DMS53 treated with DMSO at 0.1 percent for 48 hours (cell line): ENCODE results near the gene INS.
"Not testable (repeated sequence)": the region's sequence is repeated elsewhere in the genome, so short reads cannot be mapped to it uniquely, and the experiment has no call there.

Experiments
- DNase-seq: peaks from one replicate; lab custom pipeline; 2025; ENCODE audit not compliant: unreplicated experiment; lab: John Stamatoyannopoulos, UW

INS gene

DNA sequence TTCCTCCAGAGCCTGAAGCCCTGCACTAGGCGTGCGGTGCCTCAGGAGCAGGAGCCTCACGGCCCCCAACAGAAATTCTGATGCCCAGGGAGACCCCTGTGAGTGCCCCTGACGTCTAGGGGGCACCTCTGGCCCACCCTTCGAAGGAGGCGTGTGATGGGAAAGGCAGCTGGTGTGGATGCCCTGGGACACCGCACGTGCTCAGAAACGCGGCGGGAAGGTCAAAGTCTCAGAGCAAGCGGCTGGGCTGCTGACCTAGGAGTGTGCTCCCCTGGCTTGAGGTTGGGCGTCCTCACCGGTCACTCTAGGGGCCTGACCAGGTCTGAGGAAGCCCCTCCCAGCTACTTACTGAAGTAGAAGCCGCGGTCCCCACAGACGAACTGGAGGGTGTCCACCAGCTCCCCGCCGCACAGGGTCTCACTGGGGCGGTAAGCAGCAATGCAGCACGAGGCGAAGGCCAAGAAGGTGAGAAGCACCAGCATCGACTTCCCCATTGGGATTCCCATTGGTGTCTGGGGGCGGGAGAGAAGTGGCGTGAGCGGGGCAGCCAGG lies 25.9 kb downstream of the INS start:
- no peak for DNase-seq

DNA sequence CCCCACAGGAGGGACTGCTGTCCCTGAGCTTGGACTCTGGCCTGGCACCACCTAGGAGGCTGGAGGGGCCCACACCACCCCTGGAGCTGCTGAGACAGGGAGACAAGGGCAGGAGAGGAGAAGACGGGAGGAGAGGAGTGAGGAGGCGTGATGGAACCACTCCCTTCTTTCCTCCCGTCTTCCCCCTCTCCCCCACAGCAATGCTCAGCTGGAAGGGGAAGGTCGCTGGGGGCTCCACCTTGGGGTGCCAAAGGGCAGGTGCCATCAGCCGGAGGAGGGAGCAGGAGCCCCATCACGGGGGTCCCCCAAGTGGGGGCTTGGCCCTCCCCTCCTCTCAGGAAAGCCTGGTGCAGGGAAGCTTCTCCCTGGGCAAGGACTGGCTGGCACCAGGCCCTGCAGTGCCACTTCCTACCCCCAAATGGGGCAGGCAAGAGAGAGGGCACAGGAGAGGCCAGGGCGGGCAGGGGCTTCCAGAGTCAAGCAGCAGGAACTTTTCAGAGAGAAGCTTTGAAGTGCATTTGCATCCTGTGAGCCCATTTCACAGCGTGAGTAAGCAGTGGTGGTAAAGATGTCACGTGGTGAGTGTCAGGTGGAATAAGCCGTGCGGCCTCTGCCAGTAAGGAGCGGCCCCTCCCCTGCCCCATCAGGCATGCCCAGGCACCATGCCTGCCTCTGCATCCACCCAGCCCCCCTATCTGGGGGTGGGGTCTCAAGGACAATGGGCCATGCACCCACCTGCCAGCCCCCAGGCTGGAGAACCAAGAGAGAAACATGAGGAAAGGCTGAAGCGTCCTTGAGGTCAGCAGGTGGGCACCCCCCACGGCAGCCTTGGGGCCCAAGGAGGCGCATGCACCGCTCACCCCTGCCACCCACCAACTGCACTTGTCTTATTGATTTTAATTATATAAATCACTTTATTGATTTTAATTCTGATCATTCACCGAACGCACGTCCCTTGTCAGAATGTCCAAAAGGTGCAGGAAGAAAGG lies 26.7 kb downstream of the INS start:
- DNase-seq: no peak

DNA sequence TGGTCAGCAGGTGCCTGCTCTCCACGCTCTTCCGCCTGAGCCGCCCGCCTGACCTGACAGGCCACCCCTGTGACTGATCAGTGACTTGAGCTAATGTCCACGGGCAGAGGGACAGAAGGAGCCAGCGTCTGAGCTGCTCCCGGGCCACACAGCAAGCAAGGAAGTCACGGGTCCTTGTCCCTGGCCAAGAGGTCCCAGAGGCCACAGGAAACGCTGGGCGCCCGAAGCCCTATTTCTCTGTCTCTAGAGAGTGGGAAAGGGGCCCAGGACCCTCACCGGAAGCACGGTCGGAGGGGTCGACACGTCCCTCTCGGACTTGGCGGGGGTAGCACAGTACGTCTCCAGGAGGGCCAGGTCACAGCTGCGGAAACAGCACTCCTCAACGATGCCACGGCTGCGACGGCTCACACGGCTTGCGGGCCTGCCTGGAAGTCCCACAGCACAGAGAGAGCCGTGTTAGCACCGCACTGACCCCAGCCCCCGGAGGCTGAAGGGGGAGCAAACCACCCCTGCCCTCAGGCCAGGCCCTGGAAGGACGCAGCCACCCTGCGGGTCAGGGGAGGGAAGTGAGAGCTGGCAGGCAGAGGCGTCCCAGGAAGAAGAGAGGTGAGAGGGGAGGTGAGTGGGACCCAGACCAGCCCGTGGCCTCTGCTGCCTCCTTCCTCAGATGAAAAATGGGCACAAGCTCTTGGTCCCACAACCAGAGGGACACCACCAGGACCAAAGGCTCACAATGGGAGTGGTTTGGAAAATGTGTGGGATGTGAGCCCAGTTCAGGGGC lies 27.6 kb downstream of the INS start:
- no peak for DNase-seq

DNA sequence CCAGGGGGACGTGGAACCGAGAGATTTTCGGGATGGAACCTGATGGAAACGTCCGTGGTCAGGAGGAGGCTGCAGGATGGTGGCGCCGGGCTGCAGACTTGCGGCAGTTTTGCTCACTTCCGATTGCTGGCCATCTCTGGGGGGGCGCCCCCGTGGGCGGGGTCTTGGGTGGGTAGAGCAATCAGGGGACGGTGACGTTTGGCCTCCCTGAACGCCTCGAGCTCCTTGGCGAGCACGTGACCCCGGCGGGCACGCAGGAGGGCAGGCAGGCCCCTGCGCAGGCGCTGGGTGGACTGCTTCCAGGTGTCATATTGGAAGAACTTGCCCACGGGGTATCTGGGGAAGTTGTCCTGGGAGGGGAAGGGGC lies 28.2 kb downstream of the INS start:
- no peak for DNase-seq

DNA sequence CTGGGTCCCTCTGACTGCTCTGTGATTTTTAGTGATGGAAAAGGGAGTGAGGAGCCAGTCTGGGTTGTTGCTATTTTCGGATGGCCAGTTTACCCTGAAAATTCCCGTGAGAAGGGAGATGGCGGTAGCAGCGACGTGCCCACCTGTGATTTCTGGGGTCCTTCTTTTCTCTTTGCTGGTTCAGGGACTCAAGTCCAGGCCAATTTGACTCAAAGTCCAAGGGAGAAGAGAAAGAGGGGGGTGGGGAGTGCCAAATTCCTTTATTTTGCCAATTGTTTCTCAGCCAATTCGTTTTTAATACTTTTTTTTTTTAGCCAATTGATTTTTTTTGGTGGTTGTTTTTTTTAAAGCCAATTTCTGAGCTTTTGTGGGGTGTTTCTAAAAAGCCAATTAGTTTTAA lies 28.8 kb downstream of the INS start:
- no peak for DNase-seq

DNA sequence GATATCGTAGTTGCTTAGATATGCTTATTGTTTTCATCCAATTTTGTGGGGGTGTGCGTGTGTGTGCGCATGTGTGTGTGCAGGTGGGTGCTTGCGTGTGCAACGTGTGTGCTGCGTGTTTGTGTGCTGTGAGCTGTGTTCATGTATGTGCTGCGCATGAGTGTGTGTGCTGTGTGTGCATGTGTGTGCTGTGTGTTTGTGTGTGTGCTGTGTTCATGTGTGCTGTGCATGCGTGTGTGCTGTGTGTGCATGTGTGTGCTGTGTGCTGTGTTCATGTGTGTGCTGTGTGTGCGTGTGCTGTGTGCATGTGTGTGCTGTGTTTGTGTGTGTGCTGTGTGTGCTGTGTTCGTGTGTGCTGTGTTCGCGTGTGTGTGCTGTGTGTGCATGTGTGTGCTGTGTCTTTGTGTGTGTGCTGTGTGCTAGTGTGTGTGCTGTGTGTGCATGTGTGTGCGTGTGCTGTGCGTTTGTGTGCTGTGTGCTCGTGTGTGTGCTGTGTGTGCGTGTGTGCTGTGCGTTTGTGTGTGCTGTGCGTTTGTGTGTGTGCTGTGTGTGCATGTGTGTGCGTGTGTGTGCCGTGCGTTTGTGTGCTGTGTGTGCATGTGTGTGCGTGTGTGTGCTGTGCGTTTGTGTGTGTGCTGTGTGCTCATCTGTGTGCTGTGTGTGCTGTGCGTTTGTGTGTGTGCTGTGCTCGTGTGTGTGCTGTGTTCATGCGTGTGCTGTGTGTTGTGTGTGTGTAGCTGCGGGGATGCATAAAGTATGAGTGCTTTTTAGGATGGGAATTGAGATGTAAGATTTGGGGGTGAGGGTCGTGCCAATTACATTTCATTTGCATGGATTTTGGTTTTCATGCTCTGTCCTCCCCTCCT lies 29.4 kb downstream of the INS start:
- DNase-seq: no peak

DNA sequence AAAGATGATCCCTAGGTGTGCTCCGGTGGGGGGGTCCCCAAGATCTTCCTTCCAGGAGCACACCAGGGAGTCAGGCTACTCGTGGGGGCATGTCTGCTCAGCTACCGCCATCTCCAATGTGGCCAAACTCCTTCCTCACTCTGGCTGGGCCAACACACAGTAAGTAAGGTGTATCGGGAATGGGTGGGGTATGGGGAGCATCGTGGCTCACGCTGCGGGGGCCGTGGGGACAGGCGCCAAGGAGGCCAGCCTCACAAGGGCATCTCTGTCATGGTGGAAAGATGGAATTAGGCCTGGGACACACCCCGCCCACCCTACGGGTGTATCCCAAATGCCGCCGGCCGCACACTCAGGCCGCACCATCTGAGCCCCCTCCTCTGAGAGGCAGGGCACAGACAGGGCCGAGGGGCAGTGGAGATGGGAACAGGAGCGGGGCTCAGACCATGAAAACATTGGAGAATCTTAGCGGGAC lies 30.1 kb downstream of the INS start:
- DNase-seq: no peak

DNA sequence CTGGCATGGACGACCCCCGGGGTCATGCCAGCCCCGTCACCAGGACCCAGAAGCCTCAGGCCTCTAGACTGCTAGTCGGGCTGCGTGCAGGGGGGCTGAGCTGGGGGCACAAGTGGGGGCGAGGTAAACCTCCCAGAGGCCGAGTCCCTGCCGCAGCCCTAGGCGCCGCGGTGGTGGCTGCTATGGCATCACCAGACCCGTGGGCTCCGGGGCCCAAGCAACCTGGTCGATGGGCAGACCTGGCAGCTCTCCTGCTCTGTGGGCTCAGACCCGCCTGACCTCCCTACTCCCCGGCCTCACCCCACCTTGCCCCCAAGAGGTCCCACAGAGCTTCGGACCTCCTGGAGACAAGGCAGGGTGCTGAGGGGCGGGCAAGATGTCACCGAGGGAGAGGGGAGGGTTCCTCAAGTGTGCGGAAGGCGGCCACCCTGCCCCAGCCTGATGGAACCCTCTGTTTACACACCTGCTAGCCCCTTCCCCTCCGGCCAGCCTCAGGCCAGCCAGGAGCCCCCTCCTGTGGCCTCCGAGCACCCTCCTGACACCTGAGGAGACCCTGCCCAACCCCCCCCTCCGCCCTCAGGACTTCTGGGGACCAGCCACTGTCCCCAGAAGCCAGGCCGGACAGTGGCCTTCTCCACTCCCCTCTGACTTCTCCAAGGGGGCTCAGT lies 31.2 kb downstream of the INS start:
- no peak for DNase-seq

DNA sequence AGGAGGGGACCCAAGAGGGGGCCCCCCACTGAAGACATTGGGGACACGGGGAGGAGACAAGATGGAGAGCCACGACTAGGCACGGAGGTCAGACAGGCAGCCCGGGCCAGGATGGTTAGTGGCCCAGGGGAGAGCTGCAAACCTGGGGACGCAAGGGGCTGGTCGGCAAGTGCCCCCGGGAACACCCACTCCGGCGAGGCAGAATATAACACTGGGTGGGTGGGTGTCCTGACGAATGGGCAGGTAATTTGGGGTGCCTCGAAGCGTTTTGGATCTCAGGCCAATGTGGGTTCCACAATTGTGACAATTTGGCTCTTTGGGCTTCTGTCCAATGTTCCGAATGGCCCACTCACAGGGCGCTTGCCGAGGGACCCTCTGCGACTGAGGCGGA lies 31.7 kb downstream of the INS start:
- DNase-seq: no peak

DNA sequence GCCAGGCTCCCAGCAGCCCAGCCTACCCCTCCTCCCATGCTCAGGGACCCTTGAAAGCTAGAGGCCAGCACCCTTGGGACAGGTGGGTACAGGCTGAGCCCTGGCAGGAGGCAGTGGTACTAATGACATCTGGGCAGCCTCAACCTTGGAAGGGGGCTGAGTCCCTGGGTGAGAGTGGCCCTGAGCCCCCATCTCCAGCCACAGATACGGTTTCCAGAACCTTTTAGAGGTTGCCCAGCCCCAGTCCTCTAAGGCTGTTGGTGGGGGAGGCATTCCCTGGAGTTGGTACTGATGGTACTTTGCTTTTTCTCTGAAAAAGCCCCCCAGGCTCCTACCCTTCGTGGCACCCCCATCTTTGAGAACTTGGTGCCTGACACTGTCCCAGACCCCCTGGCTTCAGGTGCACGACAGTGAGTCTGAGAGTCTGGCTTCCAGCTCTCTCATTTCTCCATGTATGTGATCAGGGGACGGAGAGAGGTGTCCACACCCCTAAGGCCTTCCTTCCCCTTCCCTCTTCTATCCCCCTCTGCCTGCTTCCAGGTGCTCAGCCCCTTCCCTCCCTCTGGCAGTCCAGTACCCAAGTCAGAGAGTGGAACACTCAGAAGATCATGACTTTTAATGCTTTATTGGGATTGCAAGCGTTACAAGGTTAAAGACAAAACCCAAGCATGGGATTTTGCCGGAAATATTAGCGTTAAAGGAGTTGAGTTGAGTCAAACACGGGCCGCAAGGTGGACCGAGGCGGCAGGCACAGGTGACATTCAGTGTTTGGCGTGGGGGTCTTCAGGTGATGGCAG lies 32.3 kb downstream of the INS start:
- DNase-seq: no peak

DNA sequence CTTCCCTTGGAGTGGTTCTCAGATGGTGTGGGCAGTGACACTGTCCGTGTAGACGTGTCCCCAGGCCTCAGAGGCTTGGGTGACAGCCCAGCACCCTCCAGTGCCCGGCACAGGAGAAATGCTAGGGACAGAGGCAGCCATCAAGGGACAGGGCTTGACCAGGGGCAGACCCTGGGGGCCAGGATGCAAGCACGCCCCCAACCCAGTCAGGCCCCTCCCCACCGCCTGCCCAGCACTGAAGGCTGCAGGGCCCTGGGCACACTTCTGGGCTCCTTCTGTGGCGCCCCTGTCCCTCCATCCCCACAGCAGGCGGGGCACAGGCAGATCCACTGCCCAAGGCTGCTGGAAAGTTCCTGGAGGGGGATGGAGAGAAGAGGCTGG lies 32.9 kb downstream of the INS start:
- DNase-seq: no peak

DNA sequence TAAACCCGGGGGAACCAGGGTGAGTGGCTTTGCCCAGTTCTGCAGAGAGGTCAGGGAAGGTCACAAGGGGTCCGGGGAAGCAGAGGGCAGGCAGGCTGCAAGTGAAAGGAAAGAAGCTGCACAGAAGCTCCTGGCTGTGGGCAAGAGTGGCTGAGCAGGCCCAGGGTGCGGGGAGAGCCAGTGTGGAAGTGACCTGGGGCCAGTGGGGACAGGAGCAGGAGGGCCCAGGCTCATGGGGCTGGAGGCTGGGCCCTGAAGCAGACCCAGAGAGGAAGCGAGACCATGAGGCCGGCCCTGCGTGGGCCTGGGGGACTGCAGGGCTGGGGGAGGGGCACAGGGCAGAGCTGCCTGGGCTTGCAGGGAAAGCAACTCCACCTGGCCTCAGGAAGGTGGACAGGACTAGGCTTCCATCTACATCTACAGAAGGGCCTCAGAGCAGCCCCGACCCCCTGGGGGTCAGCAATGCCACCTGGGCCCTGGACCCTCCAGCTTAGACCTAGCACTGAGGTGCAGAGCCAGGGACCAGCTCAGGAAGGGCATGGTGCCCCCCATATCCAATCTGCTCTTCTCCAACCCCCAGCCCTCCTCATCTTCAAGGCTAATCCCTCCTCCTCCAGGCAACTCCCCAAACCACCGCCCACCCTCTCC lies 33.4 kb downstream of the INS start:
- no peak for DNase-seq

DNA sequence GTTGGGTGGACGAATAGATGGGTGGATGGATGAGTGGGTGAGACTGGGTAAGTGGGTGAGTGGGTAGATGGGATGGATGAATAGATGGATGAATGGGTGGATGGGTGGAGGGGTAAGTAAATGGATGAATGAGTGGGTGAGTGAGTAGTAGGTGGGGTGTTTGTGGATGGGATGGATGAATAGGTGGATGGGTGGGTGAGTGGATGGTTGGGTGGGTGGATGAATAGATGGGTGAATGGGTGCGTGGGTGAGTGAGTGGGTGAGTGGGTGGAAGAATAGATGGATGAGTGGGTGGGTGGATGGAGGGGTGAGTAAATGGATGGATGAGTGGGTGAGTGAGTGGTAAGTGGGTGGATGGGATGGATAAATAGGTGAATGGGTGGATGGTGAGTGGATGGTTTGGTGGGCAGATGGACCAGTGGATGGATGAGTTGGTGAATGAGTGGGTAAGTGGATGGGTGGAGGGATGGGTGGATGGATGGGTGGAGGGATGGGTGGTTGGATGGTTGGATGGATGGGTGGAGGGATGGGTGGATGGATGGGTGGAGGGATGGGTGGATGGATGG lies 34.4 kb downstream of the INS start:
- DNase-seq: no peak

DNA sequence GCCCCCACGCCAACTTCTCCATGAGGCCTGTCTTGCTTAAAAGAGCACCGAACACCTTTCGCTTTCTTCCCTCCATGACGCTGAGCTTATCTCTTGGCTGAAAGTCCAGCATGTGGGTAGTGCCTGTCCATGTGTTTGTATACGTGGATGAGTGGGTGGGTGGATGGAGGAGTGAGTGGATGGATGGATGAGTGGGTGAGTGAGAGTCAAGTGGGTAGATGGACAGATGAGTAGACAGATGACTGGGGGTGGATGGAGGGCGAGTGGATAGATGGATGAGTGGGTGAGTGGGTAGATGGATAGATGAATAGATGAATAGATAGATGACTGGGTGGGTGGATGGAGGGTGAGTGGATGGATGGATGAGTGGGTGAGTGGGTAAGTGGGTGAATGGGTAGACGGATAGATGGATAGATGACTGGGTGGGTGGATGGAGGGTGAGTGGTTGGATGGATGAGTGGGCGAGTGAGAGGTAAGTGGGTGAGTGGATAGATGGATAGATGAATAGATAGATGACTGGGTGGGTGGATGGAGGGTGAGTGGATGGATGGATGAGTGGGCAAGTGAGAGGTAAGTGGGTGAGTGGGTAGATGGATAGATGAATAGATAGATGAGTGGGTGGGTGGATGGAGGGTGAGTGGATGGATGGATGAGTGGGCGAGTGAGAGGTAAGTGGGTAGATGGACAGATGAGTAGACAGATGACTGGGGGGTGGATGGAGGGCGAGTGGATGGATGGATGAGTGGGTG lies 36.1 kb downstream of the INS start:
- DNase-seq: not testable (repeated sequence)

DNA sequence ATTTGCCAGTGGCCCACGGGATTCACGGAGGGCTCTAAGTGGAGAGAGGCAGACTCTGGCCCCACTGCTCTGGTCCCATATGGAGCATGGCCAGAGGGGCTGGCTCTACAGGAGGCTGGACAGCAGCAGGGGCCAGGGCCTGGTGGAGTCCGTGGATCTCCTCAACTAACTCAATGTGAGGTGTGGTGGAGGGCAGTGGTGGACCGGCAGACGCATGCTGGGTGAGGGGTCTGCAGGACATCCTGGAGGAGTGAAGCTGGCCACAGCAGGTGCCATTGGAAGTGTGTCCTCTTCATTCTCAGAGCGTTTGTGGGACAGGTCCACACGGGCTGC lies 37.4 kb downstream of the INS start:
- no peak for DNase-seq

DNA sequence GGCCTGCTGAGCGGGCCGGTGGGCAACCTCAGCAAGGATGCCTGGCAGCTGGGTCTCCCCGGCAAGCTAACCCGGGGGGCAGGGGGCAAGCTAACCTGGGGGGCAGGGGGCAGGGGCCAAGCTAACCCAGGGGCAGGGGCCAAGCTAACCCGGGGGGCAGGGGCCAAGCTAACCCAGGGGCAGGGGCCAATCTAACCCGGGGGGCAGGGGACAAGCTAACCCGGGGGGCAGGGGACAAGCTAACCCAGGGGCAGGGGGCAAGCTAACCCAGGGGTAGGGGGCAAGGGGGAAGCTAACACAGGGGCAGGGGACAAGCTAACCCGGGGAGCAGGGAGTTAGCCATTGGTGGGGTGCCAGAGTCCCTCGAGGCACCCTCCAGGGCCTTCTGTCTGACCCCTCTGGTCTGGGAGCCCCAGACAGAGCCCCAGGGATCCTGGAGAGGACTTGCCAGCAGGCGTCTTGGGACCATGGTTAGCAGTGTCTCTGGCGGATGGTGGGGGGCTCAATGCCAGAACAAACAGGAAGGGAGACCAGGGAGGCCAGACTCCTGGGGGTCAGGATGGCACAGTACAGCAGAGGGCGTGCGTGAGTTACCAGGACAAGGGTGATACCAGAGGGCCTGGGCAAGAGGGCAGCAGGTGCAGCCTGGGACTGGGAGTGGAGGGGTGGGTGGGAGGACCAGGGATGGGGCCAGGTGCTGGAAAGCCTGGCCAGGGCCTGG lies 37.9 kb downstream of the INS start:
- no peak for DNase-seq

DNA sequence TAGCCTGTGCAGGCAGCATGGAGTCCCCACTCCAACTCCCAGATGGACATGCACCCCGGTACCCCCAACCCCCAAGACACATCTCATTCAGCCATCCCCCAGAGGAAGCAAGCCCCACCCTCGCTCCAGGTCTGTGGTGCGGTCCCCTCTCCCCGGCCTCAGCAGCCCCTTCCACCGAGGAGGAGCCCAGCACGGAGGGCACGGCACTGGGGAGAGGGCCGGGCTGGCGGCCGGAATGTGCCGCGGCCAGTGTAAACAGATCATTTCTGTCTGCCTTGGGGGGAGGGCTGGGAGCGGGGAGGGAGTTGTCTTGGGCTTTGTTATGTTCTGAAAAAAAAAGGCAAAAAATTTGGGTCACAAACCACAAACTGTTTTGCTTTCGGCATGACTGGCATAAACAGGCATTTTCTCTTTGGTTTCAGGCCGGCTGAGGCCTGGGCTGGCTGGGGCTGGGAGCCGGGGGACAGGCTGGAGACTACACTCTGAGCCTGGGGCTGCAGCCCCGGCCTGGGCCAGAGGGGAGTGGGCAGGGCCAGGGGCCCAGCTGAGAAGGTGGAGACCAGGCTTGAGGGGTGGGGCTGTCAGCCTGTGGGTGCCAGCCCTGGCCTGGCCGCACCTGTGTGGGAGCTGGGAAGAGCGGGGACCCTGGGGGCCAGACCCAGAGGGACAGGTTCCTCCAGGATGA lies 38.6 kb downstream of the INS start:
- no peak for DNase-seq
